NCI-H345 treated with DMSO at 0.1 percent for 48 hours (cell line): ENCODE data around the gene SMIM35.
"Not testable (repeated sequence)": the region's sequence is repeated elsewhere in the genome, so short reads cannot be mapped to it uniquely, and the experiment has no call there.

Experiments used
- DNase-seq: peaks from one replicate; lab custom pipeline; 2025; ENCODE audit not compliant: unreplicated experiment; lab: John Stamatoyannopoulos, UW

The SMIM35 gene

DNA sequence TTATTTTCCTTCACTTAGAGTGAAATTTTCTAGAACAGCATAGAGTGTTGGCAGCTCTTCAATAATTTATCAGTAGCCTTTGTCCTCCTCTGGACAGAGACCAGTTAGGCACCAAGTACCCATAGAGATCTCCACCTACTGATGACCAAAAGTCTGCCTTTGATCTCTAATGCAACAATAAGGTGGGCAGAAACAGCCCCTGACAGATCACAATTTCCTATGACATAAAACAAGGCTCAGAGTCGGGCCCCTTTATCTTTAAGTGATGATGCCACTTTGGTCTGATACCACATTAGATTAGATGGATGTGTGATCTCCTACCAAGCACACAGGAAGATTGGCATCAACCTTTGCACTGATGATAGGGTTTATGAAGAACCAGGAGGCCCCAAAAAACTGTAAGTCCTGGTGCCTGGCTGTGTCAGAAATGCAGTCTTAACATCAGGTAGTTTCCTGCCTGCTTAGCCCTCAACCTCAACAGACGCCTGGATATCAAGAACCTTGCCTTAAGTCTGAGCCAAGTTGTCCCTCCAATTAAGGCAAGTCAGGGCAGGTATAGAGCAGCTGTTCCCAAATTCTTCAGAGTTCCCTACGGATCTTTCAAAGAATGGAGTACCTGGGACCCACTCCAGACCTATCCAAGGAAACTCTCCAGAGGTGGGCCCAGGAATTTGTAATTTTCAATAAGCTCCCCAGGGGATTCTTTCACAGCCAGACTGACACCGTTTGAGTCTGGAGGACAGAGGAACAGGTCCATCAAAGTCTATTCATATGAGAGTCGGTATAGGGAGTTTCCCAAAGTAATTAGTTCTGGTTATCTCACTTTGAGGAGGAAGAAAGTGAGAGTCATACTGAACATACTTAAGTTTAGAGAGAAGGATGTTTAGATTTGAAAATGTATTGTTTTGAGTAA lies 40.5 kb downstream of the SMIM35 start:
- no peak for DNase-seq

DNA sequence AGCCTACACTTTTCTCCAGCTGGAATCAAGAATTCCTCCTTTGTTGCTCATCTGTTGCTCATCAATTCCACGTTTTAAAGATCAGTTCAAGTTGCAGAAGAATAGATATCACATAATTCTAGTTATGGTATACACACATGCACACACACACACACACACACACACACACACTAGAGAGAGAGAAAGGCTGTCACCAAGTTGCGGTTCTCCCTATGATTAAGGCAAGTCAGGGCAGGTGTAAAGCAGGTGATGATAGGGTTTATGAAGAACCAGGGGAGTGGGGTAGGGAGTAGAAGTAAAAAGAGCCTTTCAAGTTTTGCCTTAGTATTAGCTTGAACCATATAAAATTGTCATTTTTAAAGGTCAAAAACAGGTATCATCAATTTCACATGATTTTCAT lies 41.6 kb downstream of the SMIM35 start:
- DNase-seq = no peak

DNA sequence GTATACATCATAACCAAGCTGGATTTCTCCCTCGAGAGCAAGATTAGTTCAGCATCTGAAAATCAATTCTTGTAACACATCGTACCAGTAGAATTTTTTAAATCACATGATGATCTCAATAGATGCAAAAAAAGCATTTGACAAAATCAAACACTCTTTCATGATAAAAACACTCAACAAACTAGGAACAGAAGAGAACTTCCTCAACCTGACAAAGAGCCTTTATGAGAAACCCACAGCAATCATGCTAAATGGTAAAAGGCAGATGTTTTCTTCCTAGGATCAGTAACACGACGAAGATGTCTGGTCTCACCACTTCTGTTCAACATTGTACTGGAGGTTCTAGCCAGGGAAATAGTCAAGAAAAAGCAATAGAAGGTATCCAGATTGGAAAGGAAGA lies 44.0 kb downstream of the SMIM35 start:
- DNase-seq = no peak

DNA sequence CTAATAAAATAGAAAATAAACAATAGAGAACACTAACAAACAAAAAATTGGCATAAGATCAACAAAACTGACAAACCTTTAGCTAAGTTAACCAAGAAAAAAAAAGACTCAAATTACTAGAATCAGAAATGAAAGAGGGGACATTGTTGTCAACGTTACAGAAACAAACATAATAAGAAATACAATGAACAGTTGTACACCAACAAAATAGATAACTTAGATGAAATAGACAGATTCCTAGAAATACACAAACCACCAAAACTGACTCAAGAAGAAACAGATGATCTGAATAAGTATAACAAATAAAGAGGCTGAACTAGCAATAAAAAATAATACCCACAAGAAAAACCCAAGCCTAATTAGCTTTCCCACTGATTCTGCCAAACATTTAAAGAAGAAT lies 44.6 kb downstream of the SMIM35 start:
- DNase-seq = no peak

DNA sequence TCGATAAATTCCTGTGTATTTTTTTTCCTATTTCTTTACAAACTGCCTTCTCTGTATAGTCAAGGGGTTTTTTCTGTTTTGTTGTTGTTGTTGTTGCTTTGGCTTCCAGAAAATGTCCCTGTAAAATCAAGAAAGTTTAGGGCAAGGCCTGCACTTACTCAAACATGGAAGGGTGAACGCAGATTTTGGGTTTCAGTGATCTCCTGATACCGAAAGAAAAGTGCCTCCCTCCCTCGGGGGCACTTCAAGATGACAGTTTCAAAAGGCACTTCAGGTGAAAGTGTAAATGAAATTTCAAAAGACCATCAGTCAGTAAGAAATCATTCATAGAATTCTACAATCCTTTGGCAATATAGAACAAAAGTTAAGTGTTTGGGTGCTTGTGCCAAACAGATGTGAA lies 53.3 kb downstream of the SMIM35 start:
- no peak for DNase-seq

DNA sequence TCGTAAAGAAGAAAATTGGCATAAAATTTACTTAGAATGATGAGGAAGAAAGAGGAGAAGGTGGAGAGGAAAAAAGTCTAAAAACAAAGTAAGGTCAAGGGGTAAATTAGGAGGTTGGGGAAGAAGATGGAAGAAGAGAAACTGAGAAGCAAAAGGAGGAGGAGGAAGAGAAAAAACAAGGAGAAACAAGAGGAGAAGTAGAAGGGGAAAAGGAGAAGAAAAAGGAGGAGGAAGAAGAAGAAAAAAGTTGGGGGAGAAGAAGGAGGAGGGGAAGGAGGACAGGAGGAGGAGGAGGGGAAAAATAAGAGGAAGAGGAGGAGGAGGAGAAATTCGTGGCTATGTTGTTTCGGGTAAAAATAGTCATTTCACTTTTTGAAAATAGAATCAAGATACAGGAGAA lies 58.1 kb downstream of the SMIM35 start:
- DNase-seq = no peak

DNA sequence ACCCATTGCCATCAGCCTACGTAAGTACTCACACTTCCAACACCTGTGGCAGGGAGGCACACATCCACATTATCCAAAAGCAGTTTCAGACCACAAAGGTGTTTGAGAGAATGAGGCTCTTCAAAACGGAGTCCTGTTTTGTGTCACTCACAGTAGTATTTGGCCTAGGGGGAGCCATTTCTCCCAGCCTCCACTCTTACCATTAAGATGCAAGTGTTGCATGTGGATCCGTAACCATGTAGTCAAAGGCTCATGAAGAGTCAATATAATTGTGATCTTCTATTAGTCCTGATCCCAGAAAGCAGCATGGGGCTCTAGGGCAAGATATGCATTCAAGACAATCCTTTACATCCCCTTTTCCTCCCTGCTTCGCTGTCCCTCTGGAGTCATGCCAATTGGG lies 59.1 kb downstream of the SMIM35 start:
- DNase-seq = no peak

DNA sequence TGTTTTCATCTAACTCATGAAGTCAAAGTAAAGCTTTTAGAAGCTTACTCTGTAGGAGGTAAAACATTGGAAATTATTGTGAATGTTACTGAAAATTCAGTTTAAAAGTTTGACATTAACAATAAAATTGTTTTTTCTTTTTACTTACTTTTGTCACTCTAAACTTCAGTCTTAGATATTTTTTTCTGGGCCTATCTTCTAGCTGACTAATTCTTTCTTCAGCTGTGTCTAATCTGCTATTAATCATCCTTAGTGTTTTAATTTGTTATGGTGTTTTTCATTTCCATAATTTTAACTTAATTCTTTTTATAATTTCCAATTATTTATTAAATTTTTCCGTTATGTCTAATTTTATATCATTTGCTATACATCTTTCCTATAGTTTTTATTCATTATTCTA lies 65.6 kb downstream of the SMIM35 start:
- no peak for DNase-seq

DNA sequence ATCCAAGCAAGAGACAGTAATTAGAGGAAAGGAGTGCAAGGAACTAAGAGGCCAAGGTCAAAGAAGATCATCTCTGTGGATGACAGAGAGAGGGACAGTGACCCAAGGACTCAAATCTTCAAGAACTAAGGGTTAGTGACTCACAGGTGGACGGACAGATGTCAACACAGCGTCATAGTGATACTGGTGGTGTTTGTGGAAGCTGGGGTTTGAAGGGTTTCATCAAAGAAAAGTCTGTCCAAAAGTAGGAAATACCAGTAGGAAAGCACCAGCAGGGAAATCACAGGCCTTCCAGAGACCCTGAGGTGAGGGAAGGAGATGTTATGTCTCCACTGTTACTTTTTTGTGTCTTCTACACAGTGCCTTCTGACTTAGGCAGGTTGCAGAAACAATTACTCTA lies 68.4 kb downstream of the SMIM35 start:
- DNase-seq = no peak

DNA sequence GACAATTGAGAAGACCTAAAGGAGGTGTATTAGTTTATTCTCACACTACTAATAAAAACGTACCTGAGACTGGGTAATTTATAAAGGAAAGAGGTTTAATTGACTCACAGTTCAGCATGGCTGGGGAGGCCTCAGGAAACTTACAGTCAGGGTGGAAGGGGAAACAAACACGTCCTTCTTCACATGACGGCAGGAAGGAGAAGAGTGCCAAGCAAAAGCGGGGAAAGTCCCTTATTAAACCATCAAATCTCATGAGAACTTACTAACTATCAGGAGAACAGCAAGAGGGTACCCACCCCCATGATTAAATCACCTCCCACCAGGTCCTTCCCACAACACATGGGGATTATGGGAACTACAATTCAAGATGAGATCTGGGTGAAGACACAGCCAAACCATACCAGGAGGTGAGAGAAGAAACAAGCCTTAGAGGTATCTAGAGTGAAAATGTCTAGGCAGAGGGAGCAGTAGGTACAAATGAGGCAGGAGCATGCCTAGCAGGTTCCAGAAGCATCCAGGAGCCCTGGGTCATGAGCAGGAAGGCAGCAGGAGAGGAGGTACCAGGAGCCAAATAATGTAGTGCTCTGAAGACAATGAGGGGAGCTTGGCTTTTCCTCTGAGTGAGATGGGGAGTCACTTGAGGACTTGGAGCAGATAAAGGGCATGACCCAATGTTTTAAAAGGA lies 69.0 kb downstream of the SMIM35 start:
- no peak for DNase-seq

DNA sequence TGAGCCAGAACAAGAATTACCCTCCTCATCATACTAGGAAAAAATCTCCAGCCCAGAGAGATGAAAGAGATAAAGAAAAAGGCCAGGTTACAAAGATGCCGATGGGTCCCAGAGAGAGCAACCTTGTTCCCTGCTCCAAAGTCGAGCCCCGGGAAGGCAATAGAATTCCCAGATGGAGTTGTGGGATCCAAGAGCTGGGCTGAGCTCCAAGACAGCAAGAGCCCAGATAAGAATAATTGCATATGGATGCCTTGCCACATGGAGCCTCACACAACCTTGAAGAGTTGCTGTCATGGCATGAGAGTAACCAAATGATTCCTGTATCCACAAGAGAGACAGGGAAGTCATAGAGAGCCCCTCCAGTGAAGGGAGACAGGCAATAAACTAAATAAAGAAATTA lies 69.7 kb downstream of the SMIM35 start:
- no peak for DNase-seq

DNA sequence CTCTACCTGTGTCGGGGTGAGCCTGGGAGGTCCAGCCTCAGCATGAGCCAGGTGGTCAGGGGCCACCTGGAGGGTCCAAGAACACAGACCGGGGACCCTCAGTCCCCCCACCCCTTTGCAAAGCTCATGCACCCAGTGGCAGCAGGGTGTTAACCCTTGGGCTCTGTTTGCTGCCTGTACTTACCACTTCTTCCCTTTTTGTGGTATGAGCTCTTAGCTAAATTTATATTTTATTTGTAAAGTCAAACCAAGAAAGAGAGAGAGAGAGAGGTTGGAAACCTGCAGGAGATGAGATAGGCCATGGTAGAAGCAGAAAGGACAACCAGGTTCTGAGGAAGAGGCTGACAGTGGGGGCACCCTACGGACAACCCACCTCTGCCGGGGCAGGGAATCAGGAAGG lies 70.7 kb downstream of the SMIM35 start:
- DNase-seq = no peak

DNA sequence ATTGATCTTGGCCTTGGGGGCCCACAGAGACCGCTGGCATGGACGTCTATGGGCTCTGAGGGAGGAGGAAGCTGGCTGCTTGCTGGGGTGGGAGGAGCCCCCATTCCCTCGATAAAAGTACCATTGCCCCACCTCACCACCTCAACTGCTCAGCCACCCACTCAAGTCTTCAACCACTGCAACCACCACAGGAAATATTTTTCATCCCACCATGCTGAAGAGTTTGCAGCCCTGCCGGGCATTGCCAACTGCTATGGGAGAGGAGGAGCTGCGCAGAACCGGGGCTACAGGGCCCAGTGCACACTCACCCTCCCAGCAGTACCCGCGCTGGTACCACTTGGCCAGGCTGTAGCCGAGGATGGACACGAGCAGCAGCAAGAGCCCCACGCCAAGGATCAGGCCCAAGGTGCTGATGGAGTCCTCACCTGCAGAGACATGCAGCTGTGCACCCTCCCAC lies 71.3 kb downstream of the SMIM35 start:
- DNase-seq = no peak

DNA sequence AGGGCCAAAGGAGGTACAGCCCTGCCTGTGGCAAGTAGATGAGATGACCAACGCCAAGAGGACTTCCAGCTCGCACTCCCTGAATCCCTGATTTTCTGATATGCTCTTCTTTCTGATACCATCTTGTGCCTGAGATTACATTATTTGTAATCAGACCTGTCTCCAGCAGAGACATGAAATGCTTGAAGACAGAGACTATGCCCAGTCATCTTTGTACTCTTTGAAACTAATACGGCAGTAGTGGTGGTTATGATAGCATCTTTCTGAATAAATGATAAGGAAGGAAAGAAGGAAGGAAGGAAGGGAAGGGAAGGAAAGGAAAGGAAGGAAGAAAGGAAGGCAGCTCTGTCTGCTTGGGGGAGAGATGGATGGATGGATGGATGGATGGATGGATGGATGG lies 72.7 kb downstream of the SMIM35 start:
- no peak for DNase-seq

DNA sequence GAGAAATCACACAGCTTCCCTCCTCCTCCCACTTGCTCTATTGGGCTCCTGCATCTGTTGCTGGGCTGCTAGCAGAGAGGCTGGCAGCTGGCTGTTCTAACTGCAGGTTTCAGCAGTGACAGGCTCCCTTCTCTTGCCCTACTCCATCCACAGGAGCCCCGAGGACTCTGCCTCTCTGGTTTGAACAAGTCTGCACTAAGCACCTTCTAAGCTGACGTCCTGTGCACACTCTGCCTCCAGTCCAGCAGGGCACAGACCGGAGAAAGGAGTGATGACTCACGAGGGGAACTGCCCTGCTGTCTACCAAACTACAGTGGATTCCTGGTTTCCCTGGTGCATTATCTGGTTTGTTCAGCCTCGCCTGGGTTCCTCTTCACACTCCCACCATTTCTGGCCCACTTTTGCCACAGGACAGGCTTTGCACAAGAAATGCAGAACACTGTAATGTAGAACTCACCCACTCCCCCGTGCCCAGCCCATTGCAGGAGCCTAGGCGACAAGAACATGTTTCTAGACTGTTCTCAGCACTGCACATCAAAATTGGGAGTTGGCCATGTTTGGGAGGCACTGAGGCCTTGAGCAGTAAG lies 74.6 kb downstream of the SMIM35 start:
- DNase-seq = no peak

DNA sequence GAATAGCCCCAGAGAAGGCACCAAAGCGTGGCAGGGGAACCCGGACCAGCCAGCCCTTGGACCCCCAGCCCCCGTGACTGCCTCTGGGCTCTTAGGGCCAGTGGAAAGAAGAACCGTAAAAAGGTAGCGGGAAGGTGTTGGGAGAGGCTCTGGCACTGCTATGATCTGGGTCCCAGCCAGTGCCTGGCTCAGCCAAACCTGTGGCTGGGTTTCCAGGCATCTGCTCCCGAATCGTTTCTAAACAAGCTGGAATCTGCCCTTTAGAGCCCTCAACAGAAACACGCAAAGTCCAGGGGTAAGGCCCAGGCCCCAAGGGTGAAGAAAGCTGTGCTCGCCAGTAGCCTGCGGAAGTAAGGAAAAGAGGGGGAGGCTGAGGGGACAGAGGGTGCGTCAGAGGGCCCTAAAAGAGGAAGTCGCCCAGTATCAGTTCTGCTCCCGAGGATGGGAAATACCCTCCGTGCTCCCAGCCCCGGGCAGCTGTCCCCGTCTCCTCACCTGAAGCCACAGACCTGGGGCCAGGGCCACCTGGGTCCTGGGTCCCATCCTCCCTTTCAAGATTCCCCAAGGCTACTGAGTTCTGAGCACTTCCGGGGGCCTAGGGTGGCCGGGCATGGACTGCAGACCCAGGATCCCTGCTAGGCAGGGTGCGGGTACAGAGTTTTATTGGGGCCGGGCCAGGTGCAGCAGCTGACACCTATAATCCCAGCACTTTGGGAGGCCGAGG lies 75.9 kb downstream of the SMIM35 start:
- no peak for DNase-seq

DNA sequence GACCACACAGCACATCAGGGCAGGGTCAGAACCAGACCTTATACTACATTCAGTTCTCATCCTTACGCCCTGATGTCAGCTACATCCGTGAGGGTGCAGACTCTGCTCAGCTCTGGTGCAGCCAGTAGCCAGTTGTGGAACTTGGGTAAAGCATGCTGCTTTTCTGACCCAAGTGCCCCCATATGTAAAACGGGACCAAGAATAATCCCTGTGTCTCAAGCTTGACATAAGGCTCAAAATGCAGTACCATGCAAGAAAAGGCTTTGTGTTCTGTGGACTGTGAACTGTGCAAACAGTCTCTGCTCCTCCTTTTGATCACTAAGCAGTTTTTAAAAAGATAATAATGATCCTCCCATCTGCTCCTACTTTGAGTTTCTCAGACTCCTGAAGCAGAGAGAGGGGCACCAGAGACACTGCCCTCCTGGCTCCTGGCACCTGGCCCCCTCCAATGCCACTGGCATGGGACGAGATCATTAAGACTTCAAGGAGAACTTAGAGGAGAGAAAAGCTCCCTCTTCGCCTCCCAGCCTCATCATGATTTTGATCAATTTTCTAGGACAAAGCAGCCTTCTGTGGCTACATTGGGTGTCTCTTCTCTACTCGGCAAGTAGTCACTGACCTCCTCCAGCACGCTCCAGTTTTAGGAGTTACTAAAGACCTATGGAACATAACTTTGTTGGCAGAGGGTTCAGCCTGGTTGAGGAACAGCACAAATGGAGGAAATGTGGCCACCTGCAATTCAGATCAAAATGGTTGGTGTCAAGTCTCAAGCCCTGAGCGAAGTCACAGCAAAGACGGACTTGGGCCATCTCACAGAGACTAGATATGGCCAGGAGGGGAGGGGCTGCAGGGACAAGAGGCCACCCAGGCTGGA lies 76.7 kb downstream of the SMIM35 start:
- DNase-seq = no peak

DNA sequence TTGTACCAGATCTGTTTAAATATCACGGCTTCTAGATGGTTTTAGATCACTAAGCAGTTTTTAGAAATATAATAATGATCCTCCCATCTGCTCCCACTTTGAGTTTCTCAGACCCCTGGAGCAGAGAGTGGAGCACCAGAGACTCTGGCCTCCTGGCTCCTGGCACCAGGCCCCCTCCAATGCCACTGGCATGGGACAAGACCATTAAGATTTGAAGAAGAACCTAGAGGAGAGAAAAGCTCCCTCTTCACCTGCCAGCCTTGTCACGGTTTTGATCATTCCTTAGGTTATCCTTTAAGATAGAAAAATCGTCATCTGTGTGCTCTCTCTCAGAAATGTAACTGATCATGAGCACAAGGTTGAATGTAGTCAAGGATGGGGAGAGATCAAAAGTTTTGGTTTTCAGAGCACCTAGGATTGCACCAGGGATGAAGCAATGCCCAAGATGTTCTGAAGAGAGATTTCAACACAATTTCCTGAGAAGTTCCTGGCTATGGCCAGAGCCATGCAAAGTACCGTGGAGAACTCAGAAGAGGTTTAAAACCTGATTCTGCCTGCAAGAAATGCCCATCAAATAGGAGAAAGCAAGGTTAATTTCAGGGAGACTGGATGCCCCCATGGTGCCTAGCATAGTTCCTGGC lies 78.4 kb downstream of the SMIM35 start:
- no peak for DNase-seq

DNA sequence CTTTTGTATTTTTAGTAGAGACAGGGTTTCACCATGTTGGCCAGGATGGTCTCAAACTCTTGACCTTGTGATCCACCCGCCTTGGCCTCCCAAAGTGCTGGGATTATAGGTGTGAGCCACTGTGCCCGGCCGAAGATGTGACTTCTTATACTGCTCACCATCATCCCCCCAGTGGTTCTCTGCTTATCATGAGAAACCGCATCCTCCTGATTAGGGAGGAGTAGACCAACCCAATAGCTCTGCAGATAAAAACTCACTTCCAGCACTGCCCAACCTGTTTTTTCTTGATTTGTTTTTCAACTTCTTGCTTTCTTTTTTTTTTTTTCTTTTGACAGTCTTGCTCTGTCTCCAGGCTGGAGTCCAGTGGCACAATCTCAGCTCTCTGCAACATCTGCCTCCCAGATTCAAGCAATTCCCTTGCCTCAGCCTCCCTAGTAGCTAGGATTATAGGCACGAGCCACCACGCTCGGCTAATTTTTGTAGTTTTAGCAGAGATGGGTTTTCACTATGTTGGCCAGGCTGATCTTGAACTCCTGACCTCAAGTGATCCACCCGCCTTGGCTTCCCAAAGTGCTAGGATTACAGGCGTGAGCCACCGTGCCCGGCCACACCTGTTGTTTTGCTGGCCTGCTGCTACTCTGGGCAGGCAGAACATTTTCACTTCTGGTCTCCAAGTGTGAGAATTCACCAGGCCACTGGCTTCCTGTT lies 79.0 kb downstream of the SMIM35 start:
- DNase-seq = not testable (repeated sequence)
